Thyroid gland (tissue), 4 donors: ENCODE measurements around the gene ADAMTS6.

Experiments
- CTCF ChIP-seq, 6 experiments: fragments of 200-600 bp in 3 of 6; fragments of 450-650 bp in 3 of 6; sonication (generic) in 3 of 6; IDR thresholded peaks; one replicate each; pipeline ENCODE4 v1.5.1; 2016 to 2019; ENCODE audit warnings: antibody characterized with exemption in 6 of 6, mild to moderate bottlenecking in 2 of 6, inconsistent platforms in 1 of 6, moderate library complexity in 1 of 6
- POLR2A ChIP-seq, 2 donors: fragments of 450-650 bp; IDR thresholded peaks; one replicate each; pipeline ENCODE4 v1.6.1; 2017; ENCODE audit warnings: antibody characterized with exemption in 2 of 2, mild to moderate bottlenecking in 2 of 2, moderate library complexity in 1 of 2

- TF ChIP-seq CTCF (IDR thresholded peaks at IDR 0.05) (no peak), POLR2A (IDR thresholded peaks at IDR 0.05) (no peak)
These were observed 234.1 kb downstream of the ADAMTS6 start for GRCh38 chr5:65247594-65247993.
